ENCODE data around the gene TMPRSS13.
"Not testable (repeated sequence)": the region's sequence is repeated elsewhere in the genome, so short reads cannot be mapped to it uniquely, and the experiment has no call there.

Gene TMPRSS13

GRCh38 chr11:117950993-117951961 is 22.1 kb upstream of the TMPRSS13 start:
- peak; percentile 57 for DNase-seq (ENCODE audit: low spot score)

DNA sequence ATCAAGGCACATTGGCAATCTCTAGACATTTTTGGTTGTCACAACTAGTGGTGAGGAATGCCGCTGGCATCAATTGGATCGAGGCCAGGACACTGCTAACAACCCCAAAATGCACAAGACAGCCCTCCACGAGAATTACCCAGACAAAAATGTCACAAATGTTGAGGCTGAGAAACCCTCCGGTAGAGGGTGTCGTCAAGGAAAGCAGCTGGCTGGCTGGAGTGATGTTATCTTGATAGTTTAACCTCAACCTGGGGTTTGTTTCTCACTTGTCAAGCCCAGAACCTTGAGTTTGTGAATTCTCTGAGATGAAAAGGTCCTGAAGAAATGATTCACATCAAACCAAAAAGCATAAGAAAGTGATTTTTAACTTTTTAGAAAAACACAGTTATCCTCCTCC is 21.1 kb upstream of the TMPRSS13 start:
- DNase-seq (ENCODE audit: low spot score), result peak; percentile 39

DNA sequence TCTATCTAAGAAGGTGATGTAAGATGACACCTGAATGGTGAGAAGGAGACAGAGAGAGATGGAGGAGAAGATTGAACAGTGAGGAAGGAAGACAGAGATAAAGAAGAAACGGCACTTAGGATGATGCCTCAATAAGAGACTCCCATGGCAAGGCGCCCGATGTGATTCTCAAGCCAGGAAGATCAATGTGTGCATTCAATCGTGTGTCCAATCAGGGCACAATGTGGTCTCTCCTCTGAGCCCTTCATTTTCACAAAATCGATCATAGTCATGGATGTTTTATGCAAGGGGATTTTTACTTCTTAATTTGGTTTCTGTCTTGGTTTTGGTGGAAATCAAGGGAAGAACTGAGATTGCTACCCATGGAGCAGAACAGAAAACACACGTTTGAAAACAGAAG is 19.9 kb upstream of the TMPRSS13 start:
- DNase-seq (ENCODE audit: low spot score), result no peak

- DNase-seq (ENCODE audit: low spot score), result not testable (repeated sequence)
These were observed 19.3 kb upstream of the TMPRSS13 start for GRCh38 chr11:117948466-117948865.

DNA sequence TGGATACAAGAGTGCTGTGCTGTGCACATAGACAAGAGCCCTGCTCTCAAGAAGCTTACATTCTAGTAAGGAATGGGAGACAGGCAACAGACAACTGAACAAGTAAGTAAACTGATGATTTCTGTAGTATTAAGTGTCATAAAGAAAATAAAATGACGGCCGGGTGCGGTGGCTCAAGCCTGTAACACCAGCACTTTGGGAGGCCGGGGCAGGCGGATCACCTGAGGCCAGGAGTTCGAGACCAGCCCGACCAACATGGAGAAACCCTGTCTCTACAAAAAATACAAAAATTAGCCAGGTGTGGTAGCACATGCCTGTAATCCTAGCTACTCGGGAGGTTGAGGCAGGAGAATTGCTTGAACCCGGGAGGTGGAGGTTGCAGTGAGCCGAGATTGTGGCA is 18.5 kb upstream of the TMPRSS13 start:
- not testable (repeated sequence) for DNase-seq (ENCODE audit: low spot score)

DNA sequence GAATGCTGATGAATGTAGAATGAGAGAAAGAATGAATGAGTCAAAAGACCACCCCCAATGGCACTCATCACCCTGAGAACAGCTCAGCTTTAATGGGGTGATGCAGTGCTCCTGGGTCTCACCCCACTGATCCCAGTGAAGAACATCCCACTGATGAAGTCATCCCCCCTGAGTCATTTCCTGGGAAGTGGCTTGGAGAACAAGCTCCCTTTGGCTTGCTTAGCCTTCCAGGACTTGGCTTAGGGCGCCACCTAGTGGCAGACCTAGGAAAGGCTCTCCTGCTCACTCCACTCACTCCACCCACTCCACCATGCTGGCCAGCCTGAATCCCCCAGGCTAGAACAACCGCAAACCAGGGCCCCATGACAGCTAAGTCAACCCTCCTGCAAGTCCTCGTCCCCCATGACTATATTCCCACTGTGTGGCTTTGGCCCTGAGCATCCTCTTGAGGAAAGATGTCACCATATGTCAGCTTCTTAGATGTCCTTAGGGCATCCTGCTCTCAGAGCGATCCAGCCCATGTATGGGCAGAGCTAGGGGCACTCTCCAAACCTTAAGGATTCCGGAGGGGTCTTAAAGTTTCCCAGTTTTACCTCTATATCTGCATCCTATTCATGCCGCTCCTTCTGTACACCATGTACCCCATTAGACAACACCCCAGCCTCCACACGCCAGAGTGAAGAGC is 17.8 kb upstream of the TMPRSS13 start:
- peak; percentile 79 for DNase-seq (ENCODE audit: low spot score)

DNA sequence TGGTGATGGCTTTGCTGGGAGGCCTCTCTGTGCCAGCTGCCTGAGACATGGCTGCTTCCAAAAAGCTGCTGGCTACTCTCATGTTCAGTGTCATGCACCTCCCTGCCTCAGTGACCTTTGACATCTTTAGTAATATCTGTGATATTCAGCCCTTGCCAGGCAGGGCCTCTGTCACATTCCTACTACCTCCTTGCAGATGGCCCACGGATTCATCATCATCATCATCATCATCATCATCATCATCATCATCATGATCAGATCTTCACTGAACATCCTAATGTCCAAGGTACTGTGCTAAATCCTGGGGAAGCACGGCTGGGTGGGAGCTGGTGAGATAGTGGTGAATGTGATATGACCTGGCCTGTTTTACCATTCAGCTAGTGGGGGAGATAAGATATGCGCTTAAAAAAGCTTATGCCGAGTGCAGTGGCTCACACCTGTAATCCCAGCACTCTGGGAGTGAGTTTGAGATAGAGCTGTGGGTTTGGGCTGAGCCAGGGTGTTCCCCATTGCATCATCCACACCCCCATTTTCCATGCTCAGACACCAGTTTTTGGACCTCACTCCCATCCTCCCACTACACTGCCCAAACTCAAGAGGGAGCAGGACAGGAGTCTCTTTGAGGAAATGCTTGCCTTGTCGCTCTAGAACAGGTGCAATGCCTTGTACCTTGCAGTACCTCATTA is 17.1 kb upstream of the TMPRSS13 start:
- no peak for DNase-seq (ENCODE audit: low spot score)

- no peak for DNase-seq (ENCODE audit: low spot score)
These were observed 16.0 kb upstream of the TMPRSS13 start for GRCh38 chr11:117945047-117945810.

GRCh38 chr11:117944554-117944953 is 15.4 kb upstream of the TMPRSS13 start:
- no peak for DNase-seq (ENCODE audit: low spot score)

DNA sequence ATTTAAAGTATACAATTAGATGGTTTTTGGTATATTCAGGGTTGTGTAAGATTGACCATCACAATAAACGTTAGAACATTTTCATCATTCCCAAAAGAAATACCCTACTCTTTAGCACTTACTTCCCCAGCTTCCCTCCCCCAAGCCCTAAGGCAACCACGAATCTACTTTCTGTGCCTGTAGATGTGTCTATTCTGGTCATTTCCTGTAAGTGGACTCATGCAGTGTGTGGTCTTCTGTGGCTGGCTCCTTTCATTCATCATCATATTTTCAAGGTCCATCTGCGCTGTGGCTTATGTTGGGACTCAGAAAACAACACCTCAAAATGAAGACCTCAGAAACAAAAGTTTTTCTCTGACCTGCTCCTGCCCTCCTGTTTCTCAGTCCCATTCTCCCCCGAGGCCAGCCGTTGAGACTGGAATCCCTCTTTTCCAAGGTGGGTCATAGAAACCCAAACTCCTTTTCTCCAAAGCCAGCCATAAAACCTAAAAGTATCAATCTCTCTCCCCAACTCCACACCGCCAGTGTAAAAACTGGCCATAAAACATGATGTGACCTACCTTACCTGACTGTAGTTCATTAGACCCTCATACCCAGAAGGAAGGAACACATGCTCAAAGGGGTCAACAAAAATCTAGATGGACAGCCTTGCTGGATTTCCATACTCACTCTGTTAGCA is 12.9 kb upstream of the TMPRSS13 start:
- DNase-seq (ENCODE audit: low spot score), result no peak

- no peak for DNase-seq (ENCODE audit: low spot score)
These were observed 12.0 kb upstream of the TMPRSS13 start for GRCh38 chr11:117941163-117941707.

- DNase-seq (ENCODE audit: low spot score), result no peak
These were observed 11.5 kb upstream of the TMPRSS13 start for GRCh38 chr11:117940736-117941135.

- DNase-seq (ENCODE audit: low spot score), result no peak
These were observed 7.8 kb upstream of the TMPRSS13 start for GRCh38 chr11:117936973-117937372.

GRCh38 chr11:117934526-117935307 is 5.5 kb upstream of the TMPRSS13 start:
- no peak for DNase-seq (ENCODE audit: low spot score)

GRCh38 chr11:117933930-117934329 is 4.7 kb upstream of the TMPRSS13 start:
- DNase-seq (ENCODE audit: low spot score), result no peak

DNA sequence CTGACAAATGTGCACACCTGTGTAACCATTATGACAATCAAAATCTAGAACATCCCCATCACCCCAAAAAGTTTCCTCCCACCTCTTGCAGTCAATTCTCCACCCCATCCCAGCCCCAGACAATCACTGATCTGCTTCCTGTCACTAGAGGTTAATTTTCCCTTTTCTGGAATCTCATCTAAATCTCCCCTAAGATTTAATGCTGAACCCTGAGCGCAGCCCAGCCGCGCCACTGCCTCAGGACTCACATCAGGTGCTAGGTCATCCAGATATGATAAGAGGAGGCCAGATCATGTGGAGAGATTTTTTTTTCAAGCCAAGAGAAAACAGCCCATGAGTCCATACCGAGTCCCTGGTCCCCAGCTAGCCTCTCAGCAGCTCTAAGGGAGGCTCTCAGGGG is 4.3 kb upstream of the TMPRSS13 start:
- no peak for DNase-seq (ENCODE audit: low spot score)

DNA sequence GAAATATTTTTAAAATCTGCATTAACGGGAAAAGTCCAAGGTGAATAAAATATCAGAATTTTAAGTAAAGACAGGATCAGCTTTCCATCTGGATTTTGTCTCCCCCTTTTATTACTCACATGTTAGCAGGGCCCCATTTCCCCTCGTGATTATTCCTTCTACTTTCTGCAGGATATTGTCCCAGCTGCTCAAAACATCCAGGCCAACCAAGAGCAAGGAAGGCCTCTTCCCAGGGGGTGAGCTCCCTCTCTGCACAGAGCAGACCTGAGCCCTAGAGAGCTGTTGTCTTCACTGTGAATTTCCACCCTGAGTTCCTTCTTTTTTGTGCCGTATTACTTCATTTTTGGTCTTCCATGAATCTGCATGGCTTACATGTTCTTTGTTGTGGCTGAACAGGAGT is 3.7 kb upstream of the TMPRSS13 start:
- DNase-seq (ENCODE audit: low spot score), result no peak

- no peak for DNase-seq (ENCODE audit: low spot score)
These were observed 3.2 kb upstream of the TMPRSS13 start for GRCh38 chr11:117932426-117932825.

GRCh38 chr11:117931971-117932370 is 2.8 kb upstream of the TMPRSS13 start:
- DNase-seq (ENCODE audit: low spot score), result no peak

- no peak for DNase-seq (ENCODE audit: low spot score)
These were observed 2.2 kb upstream of the TMPRSS13 start for GRCh38 chr11:117931331-117931950.
